K562 (cell line): ENCODE measurements around the gene SLC39A7. TPM values are rescaled to one million over a fixed set of nuclear protein-coding genes. Genes with fewer than 3 reads are reported as not detected.

Source experiments
- ATF1 ChIP-seq, 2 experiments: fragments of 450-650 bp in 1 of 2; IDR thresholded peaks; 2 replicates each; pipeline ENCODE4 v1.6.1; 2016; ENCODE audit warnings: missing compliant biosample characterization in 1 of 2, missing genetic modification characterization in 1 of 2
- BCL6 ChIP-seq: fragments of 250-450 bp; sonication (Bioruptor Pico); IDR thresholded peaks from 2 replicates; pipeline ENCODE4 v1.4.0; 2020
- EP400 ChIP-seq: fragments of 450-650 bp; IDR thresholded peaks from 2 replicates; pipeline ENCODE4 v1.6.1; 2017; ENCODE audit warnings: antibody characterized with exemption, mild to moderate bottlenecking, moderate library complexity
- GABPA ChIP-seq: fragments of 200-800 bp; sonication (Bioruptor generic); conservative IDR thresholded peaks from 2 replicates; pipeline ENCODE4 v1.6.1; 2016; ENCODE audit warnings: low read depth, missing genetic modification characterization, missing compliant biosample characterization
- MAFF ChIP-seq: IDR thresholded peaks from 2 replicates; pipeline ENCODE4 v1.6.1; 2012; ENCODE audit warnings: low read length, improper control_type of control experiment
- NCOA4 ChIP-seq: fragments of 450-650 bp; IDR thresholded peaks from 2 replicates; pipeline ENCODE4 v1.6.1; 2018; ENCODE audit warnings: mild to moderate bottlenecking; ENCODE audit not compliant: partially characterized antibody
- NFIC ChIP-seq: fragments of 450-650 bp; IDR thresholded peaks from 2 replicates; pipeline ENCODE4 v1.6.1; 2017; ENCODE audit warnings: mild to moderate bottlenecking, inconsistent platforms
- NFXL1 ChIP-seq: fragments of 450-650 bp; formaldehyde crosslinking; IDR thresholded peaks from 2 replicates; pipeline ENCODE4 v1.4.0; 2021; ENCODE audit warnings: mild to moderate bottlenecking
- POLR2AphosphoS5 ChIP-seq: IDR thresholded peaks from 2 replicates; pipeline ENCODE4 v1.6.1; 2011; ENCODE audit warnings: mild to moderate bottlenecking, low read depth, low read length, moderate library complexity; ENCODE audit not compliant: control insufficient read depth, insufficient read depth
- RAD21 ChIP-seq, 2 experiments: fragments of 250-450 bp in 1 of 2; fragments of 450-650 bp in 1 of 2; sonication (Bioruptor Pico) in 1 of 2; formaldehyde crosslinking in 1 of 2; IDR thresholded peaks in 1 of 2; conservative IDR thresholded peaks in 1 of 2; 2 replicates each; pipeline versions ENCODE4 v1.4.0 to v1.8.0; 2020 to 2022; ENCODE audit warnings: mild to moderate bottlenecking in 2 of 2, moderate library complexity in 1 of 2
- SP1 ChIP-seq: sonication (generic); formaldehyde crosslinking; IDR thresholded peaks from 2 replicates; pipeline ENCODE4 v1.8.1; 2022; ENCODE audit warnings: mild to moderate bottlenecking, missing genetic modification reagents
- polyA plus RNA-seq, 8 experiments: library from polyadenylated mRNA; depleted of rRNA in 4 of 8; stranded (reverse) in 5 of 8; unstranded in 3 of 8; fragments of >200 nt; fragmentation: Nextera tagmentation in 2 of 8; fragmentation: Illumina TruSeq in 1 of 8; extraction: Ambion mirVana in 2 of 8; extraction: Trizol in 1 of 8; gene quantifications; 2 replicates each; pipeline versions ENCODE4 v1.2.1 to v1.2.3, GENCODE V29; 2011 to 2014; ENCODE audit warnings: inconsistent platforms in 1 of 8, missing spikeins in 1 of 8
- total RNA-seq, 7 experiments: library from RNA; depleted of rRNA in 6 of 7; stranded (reverse); fragments of >200 nt in 6 of 7; fragmentation: Illumina TruSeq in 2 of 7; extraction: Trizol in 2 of 7; gene quantifications; 2 replicates each; pipeline versions ENCODE4 v1.2.1 to v1.2.3, GENCODE V29; 2011 to 2021; ENCODE audit warnings: low replicate concordance in 1 of 7
- TF ChIP-seq, protein P1 (sequence below): fragments of 250-450 bp; sonication (Bioruptor Pico); IDR thresholded peaks from 2 replicates; pipeline ENCODE4 v1.4.0; 2020
- TF ChIP-seq, protein P2 (sequence below): fragments of 450-650 bp; IDR thresholded peaks from 2 replicates; pipeline ENCODE4 v1.6.1; 2016; ENCODE audit warnings: low read depth

SLC39A7 gene
- total and polyA plus RNA-seq, 9 of the 15 experiments (the other 6 are each of a cell fraction or from before 2014, with no cell fraction given) = 21.7 to 169 (median 121) TPM

DNA sequence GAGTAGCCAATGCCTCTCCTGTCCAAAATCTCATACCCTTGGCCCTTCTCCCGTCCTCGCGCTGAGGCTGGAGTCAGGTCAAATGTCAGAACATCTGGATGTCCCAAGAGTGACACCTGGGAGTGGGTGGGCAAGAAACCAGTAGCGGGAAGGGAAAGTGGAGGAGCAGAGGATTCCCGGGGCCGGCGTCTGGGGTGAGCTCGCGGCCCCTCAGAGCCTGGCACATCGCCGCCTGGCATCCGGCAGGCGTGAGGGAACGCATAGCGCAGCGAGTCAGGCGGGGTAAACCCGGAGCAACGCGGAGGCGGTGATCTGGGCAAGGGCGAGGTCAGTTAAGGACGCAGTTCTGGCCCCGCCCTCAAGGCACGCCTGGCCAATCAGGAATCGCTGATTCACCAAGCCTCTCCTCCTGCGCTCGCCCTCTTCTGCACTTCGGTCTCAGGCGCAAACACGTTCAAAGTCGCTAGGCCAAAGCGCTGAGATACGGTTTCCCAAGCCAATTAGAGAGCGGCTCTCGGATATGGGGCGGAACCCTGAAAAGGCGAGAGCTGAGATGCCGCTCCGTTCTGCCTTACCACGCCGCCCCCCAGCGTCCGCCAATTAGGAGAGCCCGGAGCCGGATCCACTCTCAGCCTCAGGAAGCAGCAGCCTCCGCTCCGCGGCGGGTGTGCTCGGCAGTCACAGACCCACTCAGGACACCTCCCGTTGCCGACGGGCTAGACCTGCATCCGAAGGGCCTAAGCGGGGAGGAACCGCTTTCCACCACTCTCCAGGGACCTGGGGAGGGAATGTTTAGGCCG lies 48.5 kb downstream of the SLC39A7 start (continued):
- TF ChIP-seq EP400 (peak; percentile 59; the same call in 1 of the 2 replicates), NCOA4 (no peak), BCL6 (CRISPR knock-in tag) (no peak), NFIC (peak; percentile 28), ATF1 (CRISPR knock-in tag; IDR thresholded peaks at IDR 0.05) (no peak; the same call in 1 of the 2 replicates), ATF1 (tag; IDR thresholded peaks at IDR 0.05) (peak; percentile 83), RAD21 (CRISPR knock-in tag; conservative IDR thresholded peaks at IDR 0.05 in 1 of 2, IDR thresholded peaks at IDR 0.05 in 1 of 2) (0 out of 4 replicates have a peak, but pooled peaks of 1 of the 2 experiments have one; percentile 25), NFXL1 (no peak), MAFF (peak; percentile 65), GABPA (tag) (peak; percentile 18), POLR2AphosphoS5 (peak; percentile 73), SP1 (CRISPR knock-in tag) (peak; percentile 94)
- TF ChIP-seq, protein P1, sequence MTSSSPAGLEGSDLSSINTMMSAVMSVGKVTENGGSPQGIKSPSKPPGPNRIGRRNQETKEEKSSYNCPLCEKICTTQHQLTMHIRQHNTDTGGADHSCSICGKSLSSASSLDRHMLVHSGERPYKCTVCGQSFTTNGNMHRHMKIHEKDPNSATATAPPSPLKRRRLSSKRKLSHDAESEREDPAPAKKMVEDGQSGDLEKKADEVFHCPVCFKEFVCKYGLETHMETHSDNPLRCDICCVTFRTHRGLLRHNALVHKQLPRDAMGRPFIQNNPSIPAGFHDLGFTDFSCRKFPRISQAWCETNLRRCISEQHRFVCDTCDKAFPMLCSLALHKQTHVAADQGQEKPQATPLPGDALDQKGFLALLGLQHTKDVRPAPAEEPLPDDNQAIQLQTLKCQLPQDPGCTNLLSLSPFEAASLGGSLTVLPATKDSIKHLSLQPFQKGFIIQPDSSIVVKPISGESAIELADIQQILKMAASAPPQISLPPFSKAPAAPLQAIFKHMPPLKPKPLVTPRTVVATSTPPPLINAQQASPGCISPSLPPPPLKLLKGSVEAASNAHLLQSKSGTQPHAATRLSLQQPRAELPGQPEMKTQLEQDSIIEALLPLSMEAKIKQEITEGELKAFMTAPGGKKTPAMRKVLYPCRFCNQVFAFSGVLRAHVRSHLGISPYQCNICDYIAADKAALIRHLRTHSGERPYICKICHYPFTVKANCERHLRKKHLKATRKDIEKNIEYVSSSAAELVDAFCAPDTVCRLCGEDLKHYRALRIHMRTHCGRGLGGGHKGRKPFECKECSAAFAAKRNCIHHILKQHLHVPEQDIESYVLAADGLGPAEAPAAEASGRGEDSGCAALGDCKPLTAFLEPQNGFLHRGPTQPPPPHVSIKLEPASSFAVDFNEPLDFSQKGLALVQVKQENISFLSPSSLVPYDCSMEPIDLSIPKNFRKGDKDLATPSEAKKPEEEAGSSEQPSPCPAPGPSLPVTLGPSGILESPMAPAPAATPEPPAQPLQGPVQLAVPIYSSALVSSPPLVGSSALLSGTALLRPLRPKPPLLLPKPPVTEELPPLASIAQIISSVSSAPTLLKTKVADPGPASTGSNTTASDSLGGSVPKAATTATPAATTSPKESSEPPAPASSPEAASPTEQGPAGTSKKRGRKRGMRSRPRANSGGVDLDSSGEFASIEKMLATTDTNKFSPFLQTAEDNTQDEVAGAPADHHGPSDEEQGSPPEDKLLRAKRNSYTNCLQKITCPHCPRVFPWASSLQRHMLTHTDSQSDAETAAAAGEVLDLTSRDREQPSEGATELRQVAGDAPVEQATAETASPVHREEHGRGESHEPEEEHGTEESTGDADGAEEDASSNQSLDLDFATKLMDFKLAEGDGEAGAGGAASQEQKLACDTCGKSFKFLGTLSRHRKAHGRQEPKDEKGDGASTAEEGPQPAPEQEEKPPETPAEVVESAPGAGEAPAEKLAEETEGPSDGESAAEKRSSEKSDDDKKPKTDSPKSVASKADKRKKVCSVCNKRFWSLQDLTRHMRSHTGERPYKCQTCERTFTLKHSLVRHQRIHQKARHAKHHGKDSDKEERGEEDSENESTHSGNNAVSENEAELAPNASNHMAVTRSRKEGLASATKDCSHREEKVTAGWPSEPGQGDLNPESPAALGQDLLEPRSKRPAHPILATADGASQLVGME (CRISPR knock-in tag) = 0 out of 2 replicates have a peak, but pooled peaks have one; percentile 58
- TF ChIP-seq, protein P2, sequence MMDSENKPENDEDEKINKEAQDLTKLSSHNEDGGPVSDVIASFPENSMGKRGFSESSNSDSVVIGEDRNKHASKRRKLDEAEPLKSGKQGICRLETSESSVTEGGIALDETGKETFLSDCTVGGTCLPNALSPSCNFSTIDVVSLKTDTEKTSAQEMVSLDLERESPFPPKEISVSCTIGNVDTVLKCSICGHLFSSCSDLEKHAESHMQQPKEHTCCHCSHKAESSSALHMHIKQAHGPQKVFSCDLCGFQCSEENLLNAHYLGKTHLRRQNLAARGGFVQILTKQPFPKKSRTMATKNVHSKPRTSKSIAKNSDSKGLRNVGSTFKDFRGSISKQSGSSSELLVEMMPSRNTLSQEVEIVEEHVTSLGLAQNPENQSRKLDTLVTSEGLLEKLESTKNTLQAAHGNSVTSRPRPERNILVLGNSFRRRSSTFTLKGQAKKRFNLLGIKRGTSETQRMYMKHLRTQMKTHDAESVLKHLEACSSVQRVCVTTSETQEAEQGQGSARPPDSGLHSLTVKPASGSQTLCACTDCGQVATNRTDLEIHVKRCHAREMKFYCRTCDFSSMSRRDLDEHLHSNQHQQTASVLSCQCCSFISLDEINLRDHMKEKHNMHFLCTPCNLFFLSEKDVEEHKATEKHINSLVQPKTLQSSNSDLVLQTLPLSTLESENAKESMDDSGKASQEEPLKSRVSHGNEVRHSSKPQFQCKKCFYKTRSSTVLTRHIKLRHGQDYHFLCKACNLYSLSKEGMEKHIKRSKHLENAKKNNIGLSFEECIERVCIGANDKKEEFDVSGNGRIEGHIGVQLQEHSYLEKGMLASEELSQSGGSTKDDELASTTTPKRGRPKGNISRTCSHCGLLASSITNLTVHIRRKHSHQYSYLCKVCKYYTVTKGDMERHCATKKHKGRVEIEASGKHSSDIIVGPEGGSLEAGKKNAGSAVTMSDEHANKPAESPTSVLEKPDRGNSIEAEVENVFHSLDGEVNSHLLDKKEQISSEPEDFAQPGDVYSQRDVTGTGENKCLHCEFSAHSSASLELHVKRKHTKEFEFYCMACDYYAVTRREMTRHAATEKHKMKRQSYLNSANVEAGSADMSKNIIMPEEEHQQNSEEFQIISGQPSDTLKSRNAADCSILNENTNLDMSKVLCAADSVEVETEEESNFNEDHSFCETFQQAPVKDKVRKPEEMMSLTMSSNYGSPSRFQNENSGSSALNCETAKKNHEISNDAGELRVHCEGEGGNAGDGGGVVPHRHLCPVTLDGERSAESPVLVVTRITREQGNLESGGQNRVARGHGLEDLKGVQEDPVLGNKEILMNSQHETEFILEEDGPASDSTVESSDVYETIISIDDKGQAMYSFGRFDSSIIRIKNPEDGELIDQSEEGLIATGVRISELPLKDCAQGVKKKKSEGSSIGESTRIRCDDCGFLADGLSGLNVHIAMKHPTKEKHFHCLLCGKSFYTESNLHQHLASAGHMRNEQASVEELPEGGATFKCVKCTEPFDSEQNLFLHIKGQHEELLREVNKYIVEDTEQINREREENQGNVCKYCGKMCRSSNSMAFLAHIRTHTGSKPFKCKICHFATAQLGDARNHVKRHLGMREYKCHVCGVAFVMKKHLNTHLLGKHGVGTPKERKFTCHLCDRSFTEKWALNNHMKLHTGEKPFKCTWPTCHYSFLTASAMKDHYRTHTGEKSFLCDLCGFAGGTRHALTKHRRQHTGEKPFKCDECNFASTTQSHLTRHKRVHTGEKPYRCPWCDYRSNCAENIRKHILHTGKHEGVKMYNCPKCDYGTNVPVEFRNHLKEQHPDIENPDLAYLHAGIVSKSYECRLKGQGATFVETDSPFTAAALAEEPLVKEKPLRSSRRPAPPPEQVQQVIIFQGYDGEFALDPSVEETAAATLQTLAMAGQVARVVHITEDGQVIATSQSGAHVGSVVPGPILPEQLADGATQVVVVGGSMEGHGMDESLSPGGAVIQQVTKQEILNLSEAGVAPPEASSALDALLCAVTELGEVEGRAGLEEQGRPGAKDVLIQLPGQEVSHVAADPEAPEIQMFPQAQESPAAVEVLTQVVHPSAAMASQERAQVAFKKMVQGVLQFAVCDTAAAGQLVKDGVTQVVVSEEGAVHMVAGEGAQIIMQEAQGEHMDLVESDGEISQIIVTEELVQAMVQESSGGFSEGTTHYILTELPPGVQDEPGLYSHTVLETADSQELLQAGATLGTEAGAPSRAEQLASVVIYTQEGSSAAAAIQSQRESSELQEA = 0 out of 2 replicates have a peak, but pooled peaks have one; percentile 35
